Measurements from ENCODE around the gene NR1I2.

The NR1I2 gene

GRCh38 chr3:119779731-119780383 lies 2.0 kb upstream of the NR1I2 start:
- no peak for FAIRE-seq

GRCh38 chr3:119782460-119782859 lies 559 bp downstream of the NR1I2 start:
- no peak for FAIRE-seq

GRCh38 chr3:119783255-119783654 lies 1.4 kb downstream of the NR1I2 start:
- FAIRE-seq = no peak

- FAIRE-seq = no peak
Observed at GRCh38 chr3:119783883-119784282, 2.0 kb downstream of the NR1I2 start.

- no peak for FAIRE-seq
Observed at GRCh38 chr3:119786409-119786808, 4.5 kb downstream of the NR1I2 start.

GRCh38 chr3:119790369-119790768 lies 8.5 kb downstream of the NR1I2 start:
- no peak for FAIRE-seq

GRCh38 chr3:119792270-119792669 lies 10.4 kb downstream of the NR1I2 start:
- no peak for FAIRE-seq

- FAIRE-seq = no peak
Observed at GRCh38 chr3:119794401-119794800, 12.5 kb downstream of the NR1I2 start.

GRCh38 chr3:119794971-119795612 lies 13.2 kb downstream of the NR1I2 start:
- FAIRE-seq = no peak

- FAIRE-seq = no peak
Observed at GRCh38 chr3:119795849-119796248, 13.9 kb downstream of the NR1I2 start.

GRCh38 chr3:119796368-119796767 lies 14.5 kb downstream of the NR1I2 start:
- no peak for FAIRE-seq

- FAIRE-seq = no peak
Observed at GRCh38 chr3:119796785-119797184, 14.9 kb downstream of the NR1I2 start.

- FAIRE-seq = no peak
Observed at GRCh38 chr3:119800844-119801243, 18.9 kb downstream of the NR1I2 start.

GRCh38 chr3:119808244-119808643 lies 26.3 kb downstream of the NR1I2 start:
- FAIRE-seq = no peak

- FAIRE-seq = no peak
Observed at GRCh38 chr3:119808843-119809242, 26.9 kb downstream of the NR1I2 start.

- no peak for FAIRE-seq
Observed at GRCh38 chr3:119809249-119810017, 27.5 kb downstream of the NR1I2 start.

- FAIRE-seq = no peak
Observed at GRCh38 chr3:119810018-119810435, 28.1 kb downstream of the NR1I2 start.

- FAIRE-seq = no peak
Observed at GRCh38 chr3:119812491-119813058, 30.7 kb downstream of the NR1I2 start.

GRCh38 chr3:119815716-119816115 lies 33.8 kb downstream of the NR1I2 start:
- no peak for FAIRE-seq

- no peak for FAIRE-seq
Observed at GRCh38 chr3:119817071-119817470, 35.2 kb downstream of the NR1I2 start.

GRCh38 chr3:119817583-119818363 lies 35.9 kb downstream of the NR1I2 start:
- no peak for FAIRE-seq

- FAIRE-seq = no peak
Observed at GRCh38 chr3:119818937-119819336, 37.0 kb downstream of the NR1I2 start.

- FAIRE-seq = no peak
Observed at GRCh38 chr3:119819806-119820205, 37.9 kb downstream of the NR1I2 start.
